Measurements from ENCODE around the gene SGO2.
"Not testable (repeated sequence)": the region's sequence is repeated elsewhere in the genome, so short reads cannot be mapped to it uniquely, and the experiment has no call there.

Gene SGO2

GRCh38 chr2:200507179-200507578 lies 18.8 kb upstream of the SGO2 start:
- H3K27ac Mint-ChIP-seq: no peak overlapping the region
- no peaks in the 10 kb centered on the region for H3K27me3 Mint-ChIP-seq
- H3K4me1 Mint-ChIP-seq: peaks cover 12% of the 10 kb centered on the region
- ATAC-seq: no peak
- H3K4me3 Mint-ChIP-seq: no peak overlapping the region
- no peaks in the 10 kb centered on the region for H3K9me3 Mint-ChIP-seq
- no peak for DNase-seq

- Mint-ChIP-seq H3K9me3 (no peaks in the 10 kb centered on the region), H3K27me3 (no peaks in the 10 kb centered on the region), H3K4me3 (peak overlapping the region; percentile 90 to 93), H3K4me1 (peaks cover 12% of the 10 kb centered on the region), H3K27ac (peak overlapping the region; percentile 93 to 95)
- DNase-seq: no peak
- ATAC-seq: peak; percentile 8
These were observed 16.8 kb upstream of the SGO2 start for GRCh38 chr2:200509235-200509611.

DNA sequence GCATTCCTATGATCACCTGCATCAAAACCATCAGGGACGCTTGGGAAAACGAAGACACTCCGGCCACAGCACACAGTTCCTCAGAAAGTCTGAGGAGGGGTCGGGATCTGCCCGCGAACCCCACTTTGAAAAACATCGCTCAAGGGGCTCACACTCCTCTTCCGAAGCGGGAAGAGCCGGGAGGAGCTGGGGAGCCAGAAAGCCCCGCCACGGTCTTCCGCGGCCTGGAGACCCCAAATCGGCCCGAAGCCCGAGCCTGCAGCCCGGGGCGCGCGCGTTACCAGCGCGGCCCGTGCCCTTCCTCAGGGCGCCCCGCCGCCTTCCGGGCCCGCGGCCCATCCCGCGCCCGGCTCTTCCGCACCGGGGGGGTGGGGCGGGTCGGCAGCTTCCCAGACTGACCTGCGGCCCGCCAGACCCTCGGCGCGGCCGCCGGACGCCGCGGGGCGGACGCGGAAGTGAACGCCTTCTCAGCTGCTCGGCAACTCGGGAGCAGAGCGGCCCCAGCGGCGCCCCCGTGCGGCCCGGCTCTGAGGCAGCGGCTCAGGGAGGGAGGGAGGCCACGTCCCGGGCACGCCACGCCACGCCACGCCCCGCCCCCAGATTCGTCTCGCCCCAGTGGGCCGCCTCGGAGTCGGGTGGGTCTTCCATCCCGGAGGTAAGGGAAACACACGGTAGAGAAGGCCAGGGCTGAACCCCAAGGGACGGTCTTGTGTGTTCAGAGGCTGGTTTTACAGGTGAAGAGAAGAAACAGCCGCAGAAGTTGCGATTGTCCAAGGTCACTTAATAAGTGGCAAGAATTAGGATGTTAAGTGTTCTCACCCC lies 16.2 kb upstream of the SGO2 start, which contains the start of gene KCTD18:
KCTD18 (minus strand) TSS at position 457 of the 822 bp plus-strand sequence. CDS start 3,052 bp downstream, outside the sequence.
- peak; percentile 98 for ATAC-seq
- Mint-ChIP-seq H3K4me1 (peaks cover 12% of the 10 kb centered on the region), H3K27me3 (no peaks in the 10 kb centered on the region), H3K9me3 (no peaks in the 10 kb centered on the region), H3K27ac (peak within 1 kb of the TSS; percentile 93 to 95), H3K4me3 (peak within 1 kb of the TSS; percentile 90 to 93)
- peak; percentile 89 to 92 for DNase-seq

DNA sequence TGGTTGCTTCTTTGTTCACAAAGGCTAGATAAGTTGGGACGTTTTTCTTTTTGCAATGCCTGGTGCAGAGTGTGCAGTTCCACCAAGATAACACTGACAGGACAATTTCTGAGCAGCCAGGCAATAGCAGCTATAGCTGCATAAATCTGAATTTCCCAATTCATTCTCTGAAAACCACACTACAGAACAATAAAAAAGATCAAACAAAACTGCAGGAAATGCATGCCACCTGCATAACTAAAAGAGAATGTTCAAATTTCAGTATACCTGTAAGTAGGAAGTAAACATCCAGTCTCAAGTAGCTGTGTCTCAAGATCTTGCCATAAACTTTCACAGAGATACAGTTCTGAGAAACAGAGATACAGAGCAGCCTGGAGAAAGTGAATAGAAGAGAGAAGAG lies 10.9 kb upstream of the SGO2 start:
- no peak for DNase-seq
- ATAC-seq: no peak
- no peak overlapping the region for H3K27ac Mint-ChIP-seq
- no peaks in the 10 kb centered on the region for H3K4me1 Mint-ChIP-seq
- H3K27me3 Mint-ChIP-seq: no peaks in the 10 kb centered on the region
- peaks cover 0 to 11% of the 10 kb centered on the region in 2 donors for H3K9me3 Mint-ChIP-seq
- H3K4me3 Mint-ChIP-seq: no peak overlapping the region

DNA sequence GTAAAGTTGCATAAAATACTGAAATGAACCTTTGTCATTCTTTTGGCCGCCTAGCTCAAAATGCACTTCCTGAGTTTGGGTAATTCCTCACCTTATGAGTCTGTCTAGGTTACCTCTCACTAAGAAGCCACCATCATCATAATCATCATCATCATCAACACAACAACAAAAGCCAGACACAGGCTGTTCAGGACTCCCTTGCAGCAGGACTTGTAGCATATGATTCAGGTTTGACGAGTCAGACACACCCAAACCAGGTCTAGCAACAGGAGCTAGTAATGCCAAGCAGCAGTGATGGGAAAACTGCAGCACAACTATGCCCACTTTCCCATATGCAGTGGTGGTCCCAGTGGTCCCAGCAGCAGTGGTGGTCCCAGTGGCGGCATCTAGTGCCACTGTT lies 2.8 kb upstream of the SGO2 start:
- no peak for DNase-seq
- ATAC-seq: no peak
- H3K27ac Mint-ChIP-seq: no peak overlapping the region
- peaks cover 20% of the 10 kb centered on the region for H3K4me1 Mint-ChIP-seq
- H3K27me3 Mint-ChIP-seq: no peaks in the 10 kb centered on the region
- H3K4me3 Mint-ChIP-seq: no peak overlapping the region
- H3K9me3 Mint-ChIP-seq: no peaks in the 10 kb centered on the region

GRCh38 chr2:200523604-200524003 lies 2.4 kb upstream of the SGO2 start:
- Mint-ChIP-seq H3K4me3 (no peak overlapping the region), H3K27ac (no peak overlapping the region), H3K9me3 (no peaks in the 10 kb centered on the region), H3K4me1 (peaks cover 25% of the 10 kb centered on the region), H3K27me3 (no peaks in the 10 kb centered on the region)
- ATAC-seq: no peak
- no peak for DNase-seq

DNA sequence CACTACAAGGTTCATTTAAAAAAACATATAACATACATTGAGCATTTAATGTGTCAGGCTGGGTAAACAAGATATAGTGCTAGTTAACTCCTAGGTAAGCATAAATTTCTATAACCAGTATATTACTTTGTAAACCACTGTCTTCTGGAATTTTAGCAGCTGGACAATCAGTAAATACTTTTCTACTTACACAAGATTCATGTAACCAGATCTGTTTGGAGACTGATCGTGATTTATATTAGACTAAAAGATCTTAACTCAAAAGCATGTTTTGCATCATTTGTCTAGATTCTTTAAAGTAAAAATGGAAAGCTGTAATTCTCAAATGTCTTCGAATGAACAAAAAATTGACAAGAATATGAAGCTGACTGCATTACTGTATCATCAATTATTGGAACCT lies 941 bp upstream of the SGO2 start:
- no peak overlapping the region for H3K4me3 Mint-ChIP-seq
- no peak for ATAC-seq
- DNase-seq: no peak
- H3K27ac Mint-ChIP-seq: no peak overlapping the region
- no peaks in the 10 kb centered on the region for H3K27me3 Mint-ChIP-seq
- no peaks in the 10 kb centered on the region for H3K9me3 Mint-ChIP-seq
- H3K4me1 Mint-ChIP-seq: peaks cover 28% of the 10 kb centered on the region

DNA sequence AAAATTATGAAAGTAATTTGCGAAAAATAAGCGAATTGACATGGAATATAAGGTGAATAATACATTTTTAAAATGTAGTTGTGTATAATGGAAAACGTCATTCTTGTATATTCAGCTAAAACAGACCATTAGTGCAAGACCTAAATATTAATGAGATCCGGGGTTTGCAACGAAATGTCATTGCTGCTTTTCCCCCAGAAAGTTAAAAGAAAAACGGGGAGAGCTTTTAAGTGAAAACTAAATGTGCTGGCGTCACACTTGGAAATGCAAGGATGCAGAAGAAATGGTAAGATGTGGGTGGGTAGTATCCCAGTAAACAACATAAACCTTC lies 491 bp upstream of the SGO2 start:
- Mint-ChIP-seq H3K4me1 (peaks cover 28% of the 10 kb centered on the region), H3K27ac (no peak overlapping the region), H3K27me3 (no peaks in the 10 kb centered on the region), H3K4me3 (peak overlapping the region; percentile 88 to 96), H3K9me3 (no peaks in the 10 kb centered on the region)
- ATAC-seq: no peak
- DNase-seq: no peak

DNA sequence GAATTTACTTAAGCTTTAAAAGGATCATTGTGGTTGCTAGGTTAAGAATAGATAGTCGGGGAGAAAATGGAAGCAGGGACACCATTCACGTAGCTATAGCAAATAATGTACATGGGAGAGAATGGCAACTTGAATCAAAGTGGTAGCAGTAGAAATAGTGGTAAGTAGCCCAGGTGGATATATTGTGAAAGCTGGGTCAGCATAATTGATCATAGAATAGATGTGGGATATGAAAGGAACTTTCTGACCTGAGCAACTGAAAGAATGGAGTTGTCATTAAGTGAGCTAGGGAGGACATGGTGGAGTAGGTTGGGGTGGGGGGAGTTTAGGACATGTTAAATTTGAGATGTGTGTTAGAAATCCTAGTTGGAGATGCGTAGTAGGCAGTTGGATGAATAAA lies 2.2 kb downstream of the SGO2 start:
- no peak overlapping the region for H3K4me3 Mint-ChIP-seq
- ATAC-seq (no peak), DNase-seq (no peak)
- H3K4me1 Mint-ChIP-seq: peaks cover 28% of the 10 kb centered on the region
- peak overlapping the region in 1 of 2 donors; percentile 14 for H3K27ac Mint-ChIP-seq
- no peaks in the 10 kb centered on the region for H3K9me3 Mint-ChIP-seq
- no peaks in the 10 kb centered on the region for H3K27me3 Mint-ChIP-seq

- Mint-ChIP-seq H3K4me3 (no peak overlapping the region), H3K9me3 (no peaks in the 10 kb centered on the region), H3K4me1 (peaks cover 1% of the 10 kb centered on the region), H3K27ac (no peak overlapping the region), H3K27me3 (no peaks in the 10 kb centered on the region)
- ATAC-seq (no peak), DNase-seq (no peak)
These were observed 7.7 kb downstream of the SGO2 start for GRCh38 chr2:200533754-200534153.

- DNase-seq: no peak
- no peaks in the 10 kb centered on the region for H3K4me1 Mint-ChIP-seq
- no peaks in the 10 kb centered on the region for H3K27me3 Mint-ChIP-seq
- H3K27ac Mint-ChIP-seq: no peak overlapping the region
- ATAC-seq: no peak
- H3K9me3 Mint-ChIP-seq: no peaks in the 10 kb centered on the region
- no peak overlapping the region for H3K4me3 Mint-ChIP-seq
These were observed 8.6 kb downstream of the SGO2 start for GRCh38 chr2:200534572-200534971.

DNA sequence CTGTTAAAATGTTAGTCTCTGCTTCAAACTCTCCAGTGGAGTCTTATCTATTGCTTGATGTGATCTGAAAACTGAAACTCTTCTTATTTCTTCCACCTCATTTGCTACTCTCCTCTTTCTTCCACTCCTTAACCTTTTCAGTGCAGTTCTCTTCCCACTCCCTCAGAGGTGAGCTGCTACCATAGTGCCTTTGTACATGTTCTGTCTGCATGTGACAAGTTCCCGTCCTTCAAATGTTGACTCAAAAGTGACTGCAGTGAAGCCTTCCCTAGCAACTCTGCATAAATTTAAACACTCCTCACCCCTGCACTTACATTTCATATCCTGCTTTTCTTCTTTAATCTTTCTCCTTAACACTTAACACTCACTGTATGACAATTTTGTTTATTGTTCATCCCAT lies 12.1 kb downstream of the SGO2 start:
- DNase-seq: no peak
- no peak for ATAC-seq
- Mint-ChIP-seq H3K27me3 (no peaks in the 10 kb centered on the region), H3K4me1 (no peaks in the 10 kb centered on the region), H3K9me3 (no peaks in the 10 kb centered on the region), H3K4me3 (no peak overlapping the region), H3K27ac (no peak overlapping the region)

DNA sequence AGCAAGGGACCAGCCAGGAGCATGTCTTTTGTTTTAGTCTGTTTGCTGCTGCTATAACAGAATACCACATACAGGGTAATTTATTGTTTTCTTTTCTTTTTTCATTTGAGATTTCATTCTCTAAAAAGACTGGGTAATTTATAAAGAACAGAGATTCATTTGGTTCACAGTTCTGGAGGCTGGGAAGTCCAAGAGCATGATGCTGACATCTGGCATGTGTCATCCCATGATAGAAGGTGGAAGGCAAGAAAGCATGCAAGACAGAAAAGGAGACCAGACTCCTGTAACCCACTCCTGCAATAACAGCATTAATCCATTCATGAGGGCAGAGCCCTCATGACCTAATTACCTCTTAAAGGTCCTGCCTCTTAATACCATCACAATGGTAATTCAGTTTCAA lies 14.8 kb downstream of the SGO2 start:
- no peaks in the 10 kb centered on the region for H3K9me3 Mint-ChIP-seq
- no peak for ATAC-seq
- no peaks in the 10 kb centered on the region for H3K27me3 Mint-ChIP-seq
- H3K27ac Mint-ChIP-seq: no peak overlapping the region
- no peak for DNase-seq
- no peak overlapping the region for H3K4me3 Mint-ChIP-seq
- no peaks in the 10 kb centered on the region for H3K4me1 Mint-ChIP-seq

DNA sequence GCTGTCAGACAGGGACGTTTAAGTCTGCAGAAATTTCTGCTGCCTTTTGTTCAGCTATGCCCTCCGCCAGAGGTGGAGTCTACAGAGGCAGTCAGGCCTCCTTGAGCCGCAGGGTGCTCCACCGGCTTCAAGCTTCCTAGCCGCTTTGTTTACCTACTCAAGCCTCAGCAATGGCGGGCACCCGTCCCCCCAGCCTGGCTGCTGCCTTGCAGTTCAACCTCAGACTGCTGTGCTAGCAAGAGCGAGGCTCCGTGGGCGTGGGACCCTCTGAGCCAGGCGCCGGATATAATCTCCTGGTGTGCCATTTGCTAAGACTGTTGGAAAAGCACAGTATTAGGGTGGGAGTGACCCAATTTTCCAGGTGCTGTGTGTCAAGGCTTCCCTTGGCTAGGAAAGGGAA lies 40.6 kb downstream of the SGO2 start:
- not testable (repeated sequence) for H3K27me3 Mint-ChIP-seq, ATAC-seq, H3K9me3 Mint-ChIP-seq, DNase-seq, H3K27ac Mint-ChIP-seq, H3K4me3 Mint-ChIP-seq, H3K4me1 Mint-ChIP-seq

- peaks cover 0 to 8% of the 10 kb centered on the region in 2 donors for H3K9me3 Mint-ChIP-seq
- no peak for ATAC-seq
- no peaks in the 10 kb centered on the region for H3K27me3 Mint-ChIP-seq
- no peak overlapping the region for H3K27ac Mint-ChIP-seq
- H3K4me3 Mint-ChIP-seq: no peak overlapping the region
- no peak for DNase-seq
- peaks cover 7% of the 10 kb centered on the region for H3K4me1 Mint-ChIP-seq
These were observed 41.9 kb downstream of the SGO2 start for GRCh38 chr2:200567932-200568331.

- peaks cover 11% of the 10 kb centered on the region for H3K4me1 Mint-ChIP-seq
- DNase-seq (no peak), ATAC-seq (no peak)
- H3K27ac Mint-ChIP-seq: no peak overlapping the region
- no peaks in the 10 kb centered on the region for H3K27me3 Mint-ChIP-seq
- H3K9me3 Mint-ChIP-seq: no peaks in the 10 kb centered on the region
- no peak overlapping the region for H3K4me3 Mint-ChIP-seq
These were observed 50.0 kb downstream of the SGO2 start for GRCh38 chr2:200575957-200576356.

DNA sequence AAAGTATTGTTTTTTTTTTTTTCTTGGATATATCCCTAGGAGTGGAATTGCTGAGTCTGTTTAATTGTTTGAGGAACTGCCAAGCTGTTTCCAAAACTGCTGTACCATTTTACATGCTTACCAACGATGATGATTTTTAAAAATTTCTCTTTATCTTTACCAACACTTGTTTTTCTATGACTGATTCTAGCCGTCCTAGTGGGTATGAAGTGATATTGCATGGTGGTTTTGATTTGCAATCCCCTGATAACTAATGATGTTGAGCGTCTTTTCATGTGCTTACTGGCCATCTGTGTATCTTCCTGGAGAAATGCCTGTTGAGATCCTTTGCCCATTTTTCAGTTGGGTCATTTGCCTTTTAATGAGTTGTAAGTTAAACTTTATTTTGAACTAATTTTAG lies 51.0 kb downstream of the SGO2 start:
- Mint-ChIP-seq H3K4me3 (no peak overlapping the region), H3K27ac (no peak overlapping the region), H3K4me1 (peaks cover 11% of the 10 kb centered on the region), H3K9me3 (no peaks in the 10 kb centered on the region), H3K27me3 (no peaks in the 10 kb centered on the region)
- no peak for DNase-seq
- no peak for ATAC-seq
